Suprapubic skin (tissue), 4 donors: Measurements from ENCODE around the gene LARP4. TPM values are rescaled to one million over a fixed set of nuclear protein-coding genes. Genes with fewer than 3 reads are reported as not detected.

Experiments
- total RNA-seq, 4 donors: library from RNA; depleted of rRNA; stranded (reverse); fragments of >200 nt; gene quantifications; one replicate each; pipeline ENCODE4 v1.1.0, GENCODE V29; 2016

The LARP4 gene
- total RNA-seq, 4 donors from 2014 or later: 23.5 to 43.0 (median 26.9) TPM

Other genes with a start within 250 kb of the LARP4 start
- gene CERS5, start 233.5 kb upstream of the LARP4 start, total RNA-seq: 10 to 100 TPM; 29.4 to 45.1 (median 38.9) TPM
- 100 to 1,000 TPM in 1 of 4 donors, 10 to 100 TPM in 3; 66.6 to 105 (median 89.6) TPM for gene LIMA1, start 117.4 kb upstream of the LARP4 start, total RNA-seq
- gene FAM186A, start 4.3 kb upstream of the LARP4 start, total RNA-seq: not detected
- 10 to 100 TPM; 68.6 to 97.2 (median 73.7) TPM for gene DIP2B, start 104.1 kb downstream of the LARP4 start, total RNA-seq